Right cardiac atrium (tissue), 5 donors: ENCODE results near the gene ADCY1. TPM values are rescaled to one million over a fixed set of nuclear protein-coding genes. Genes with fewer than 3 reads are reported as not detected.
"Not testable (repeated sequence)": the region's sequence is repeated elsewhere in the genome, so short reads cannot be mapped to it uniquely, and the experiment has no call there.

ENCODE experiments used
- ATAC-seq, 2 donors: fragments of 200-7000 bp; cut with Tn5 transposase; one replicate each; pipeline versions ENCODE4 v1.8.0 to v1.9.1; 2020; ENCODE audit warnings: moderate library complexity in 2 of 2, mild to moderate bottlenecking in 1 of 2
- DNase-seq, 3 donors: peaks; one replicate each; pipeline ENCODE4 v3.0.0-alpha.2; 2020
- H3K27ac ChIP-seq: one replicate; pipeline ENCODE4 v1.5.1; 2013; ENCODE audit warnings: mild to moderate bottlenecking, low read length, control low read depth, moderate library complexity
- H3K27me3 ChIP-seq: one replicate; pipeline ENCODE4 v1.6.1; 2013; ENCODE audit not compliant: control insufficient read depth, insufficient read depth
- H3K4me1 ChIP-seq: one replicate; pipeline ENCODE4 v1.6.1; 2013; ENCODE audit warnings: low read length; ENCODE audit not compliant: control insufficient read depth, insufficient read depth
- H3K4me3 ChIP-seq: one replicate; pipeline ENCODE4 v1.5.1; 2013; ENCODE audit warnings: low read length, control low read depth
- H3K9me3 ChIP-seq: one replicate; pipeline ENCODE4 v1.6.1; 2013; ENCODE audit warnings: low read length; ENCODE audit not compliant: control insufficient read depth
- WGBS: extraction: QIAGEN DNeasy Blood & Tissue Kit; methylation state at CpG from one replicate; pipeline ENCODE4 v1.1.7; 2013; 5-methylcytosine and 5-hydroxymethylcytosine counted together
- intact Hi-C, 4 donors: fragments of 100-400 bp; cut with DNase I; formaldehyde crosslinking; loops; one replicate each; pipeline versions ENCODE4 v1.11.0 to v1.14.0; 2022 to 2023
- polyA plus RNA-seq: library from polyadenylated mRNA; stranded (reverse); fragments of 200-250 nt; gene quantifications from one replicate; pipeline ENCODE4 v1.2.3, GENCODE V29; 2013
- total RNA-seq, 4 donors: library from RNA; stranded (reverse); fragmentation: NEBNext Ultra II Directional; extraction: Animal tissue kit (Norgen Biotek cat#: 25700); gene quantifications; one replicate each; pipeline ENCODE4 v1.2.1, GENCODE V29; 2021
- donor health status: healthy with polysubstance abuse.
- donor health status: DM: no; HTN: yes; CAD: no.
- donor health status: DM: no; HTN: no; CAD: no.
- donor health status: DM: no; HTN: yes; CAD: no; lungs with severe emphysema.
- donor health status: DM: yes; HTN: yes; CAD: no.

Gene ADCY1
- total and polyA plus RNA-seq, 5 donors = 2.2 to 5.9 (median 4.3) TPM

GRCh38 chr7:45720989-45721388, 146.8 kb downstream of the ADCY1 start:
- H3K4me1 ChIP-seq = peaks cover 8% of the 10 kb centered on the region
- DNase-seq (no peak), ATAC-seq (no peak)
- WGBS = 93% methylated on average over 3 of the region's 3 CpGs
- no peak overlapping the region for H3K4me3 ChIP-seq
- no peaks in the 10 kb centered on the region for H3K27me3 ChIP-seq
- no peaks in the 10 kb centered on the region for H3K9me3 ChIP-seq
- H3K27ac ChIP-seq = no peak overlapping the region
- intact Hi-C loops = no loop called here

- no peak overlapping the region for H3K4me3 ChIP-seq
- intact Hi-C loops = no loop called here
- DNase-seq (no peak), ATAC-seq (no peak)
- H3K9me3 ChIP-seq = no peaks in the 10 kb centered on the region
- H3K27ac ChIP-seq = no peak overlapping the region
- peaks cover 2% of the 10 kb centered on the region for H3K4me1 ChIP-seq
- whole genome bisulfite sequencing = 86% methylated on average over 22 of the region's 22 CpGs
- H3K27me3 ChIP-seq = no peaks in the 10 kb centered on the region
Measured at GRCh38 chr7:45721686-45722598, 147.8 kb downstream of the ADCY1 start.

- ATAC-seq, intact Hi-C loops: not testable (repeated sequence)
- 96% methylated on average over 2 of the region's 2 CpGs for WGBS
Measured at GRCh38 chr7:45725231-45725630, 151.1 kb downstream of the ADCY1 start.

GRCh38 chr7:45726883-45727282, 152.7 kb downstream of the ADCY1 start:
- H3K9me3 ChIP-seq = no peaks in the 10 kb centered on the region
- intact Hi-C loops = no loop called here
- H3K27ac ChIP-seq = no peak overlapping the region
- 99% methylated on average over 29 of the region's 29 CpGs for WGBS
- peak in 1 of 2 donors; percentile 31 for ATAC-seq
- H3K4me1 ChIP-seq = no peaks in the 10 kb centered on the region
- no peak overlapping the region for H3K4me3 ChIP-seq
- DNase-seq = peak in 1 of 3 donors; percentile 56
- H3K27me3 ChIP-seq = no peaks in the 10 kb centered on the region

More at GRCh38 chr7:45725231-45725630, 151.1 kb downstream of the ADCY1 start:
- not testable (repeated sequence) for H3K9me3 ChIP-seq, DNase-seq, H3K4me1 ChIP-seq, H3K4me3 ChIP-seq, H3K27me3 ChIP-seq, H3K27ac ChIP-seq

- H3K4me1 ChIP-seq, intact Hi-C loops, DNase-seq, H3K4me3 ChIP-seq, H3K27me3 ChIP-seq, ATAC-seq, H3K27ac ChIP-seq, H3K9me3 ChIP-seq: not testable (repeated sequence)
- 79% methylated on average over 5 of the region's 5 CpGs for WGBS
Measured at GRCh38 chr7:45731692-45732443, 157.7 kb downstream of the ADCY1 start.

GRCh38 chr7:45738920-45739319, 164.8 kb downstream of the ADCY1 start:
- H3K27ac ChIP-seq, intact Hi-C loops, H3K9me3 ChIP-seq, H3K4me1 ChIP-seq, H3K27me3 ChIP-seq, H3K4me3 ChIP-seq: not testable (repeated sequence)
- 62% methylated on average over 9 of the region's 9 CpGs for WGBS
- DNase-seq = peak in 1 of 3 donors; percentile 49
- peak in 1 of 2 donors; percentile 43 for ATAC-seq

GRCh38 chr7:45740573-45740972, 166.4 kb downstream of the ADCY1 start:
- H3K27ac ChIP-seq, H3K27me3 ChIP-seq, DNase-seq, H3K4me3 ChIP-seq, ATAC-seq, H3K9me3 ChIP-seq, H3K4me1 ChIP-seq, intact Hi-C loops: not testable (repeated sequence)
- over 99% methylated on average over 3 of the region's 3 CpGs for WGBS

GRCh38 chr7:45748976-45749375, 174.8 kb downstream of the ADCY1 start:
- H3K4me3 ChIP-seq, H3K27me3 ChIP-seq, H3K4me1 ChIP-seq, DNase-seq, H3K27ac ChIP-seq, intact Hi-C loops, H3K9me3 ChIP-seq, ATAC-seq: not testable (repeated sequence)

GRCh38 chr7:45751352-45751751, 177.2 kb downstream of the ADCY1 start:
- intact Hi-C loops = not testable (repeated sequence)

GRCh38 chr7:45756333-45756732, 182.2 kb downstream of the ADCY1 start:
- H3K4me3 ChIP-seq, H3K27ac ChIP-seq, ATAC-seq, DNase-seq, intact Hi-C loops, H3K4me1 ChIP-seq, H3K9me3 ChIP-seq, H3K27me3 ChIP-seq: not testable (repeated sequence)
- whole genome bisulfite sequencing = 93% methylated on average over 3 of the region's 4 CpGs

More at GRCh38 chr7:45751352-45751751, 177.2 kb downstream of the ADCY1 start:
- H3K9me3 ChIP-seq, H3K4me1 ChIP-seq, ATAC-seq, H3K27me3 ChIP-seq, DNase-seq, H3K4me3 ChIP-seq, H3K27ac ChIP-seq: not testable (repeated sequence)
- 92% methylated on average over 2 of the region's 2 CpGs for WGBS

- H3K4me3 ChIP-seq, H3K27me3 ChIP-seq, ATAC-seq, H3K27ac ChIP-seq, DNase-seq, H3K9me3 ChIP-seq, H3K4me1 ChIP-seq, intact Hi-C loops: not testable (repeated sequence)
- 82% methylated on average over 2 of the region's 2 CpGs for WGBS
Measured at GRCh38 chr7:45756757-45757156, 182.6 kb downstream of the ADCY1 start.
